A549 treated with ZK216348 at 1 μM for 4 hours (cell line): Measurements from ENCODE around the gene NETO2. TPM values are rescaled to one million over a fixed set of nuclear protein-coding genes. Genes with fewer than 3 reads are reported as not detected.

ENCODE experiments used
- total RNA-seq: library from RNA; stranded (reverse); fragments of 200-300 nt; extraction: Qiagen RNA extraction; gene quantifications from 5 replicates; pipeline ENCODE4 v1.2.3, GENCODE V29; 2022; ENCODE audit warnings: low read depth

Gene NETO2, protein sequence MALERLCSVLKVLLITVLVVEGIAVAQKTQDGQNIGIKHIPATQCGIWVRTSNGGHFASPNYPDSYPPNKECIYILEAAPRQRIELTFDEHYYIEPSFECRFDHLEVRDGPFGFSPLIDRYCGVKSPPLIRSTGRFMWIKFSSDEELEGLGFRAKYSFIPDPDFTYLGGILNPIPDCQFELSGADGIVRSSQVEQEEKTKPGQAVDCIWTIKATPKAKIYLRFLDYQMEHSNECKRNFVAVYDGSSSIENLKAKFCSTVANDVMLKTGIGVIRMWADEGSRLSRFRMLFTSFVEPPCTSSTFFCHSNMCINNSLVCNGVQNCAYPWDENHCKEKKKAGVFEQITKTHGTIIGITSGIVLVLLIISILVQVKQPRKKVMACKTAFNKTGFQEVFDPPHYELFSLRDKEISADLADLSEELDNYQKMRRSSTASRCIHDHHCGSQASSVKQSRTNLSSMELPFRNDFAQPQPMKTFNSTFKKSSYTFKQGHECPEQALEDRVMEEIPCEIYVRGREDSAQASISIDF
- 81.1 to 100 TPM (median 87.2 TPM) in 5 replicates for total RNA-seq

DNA sequence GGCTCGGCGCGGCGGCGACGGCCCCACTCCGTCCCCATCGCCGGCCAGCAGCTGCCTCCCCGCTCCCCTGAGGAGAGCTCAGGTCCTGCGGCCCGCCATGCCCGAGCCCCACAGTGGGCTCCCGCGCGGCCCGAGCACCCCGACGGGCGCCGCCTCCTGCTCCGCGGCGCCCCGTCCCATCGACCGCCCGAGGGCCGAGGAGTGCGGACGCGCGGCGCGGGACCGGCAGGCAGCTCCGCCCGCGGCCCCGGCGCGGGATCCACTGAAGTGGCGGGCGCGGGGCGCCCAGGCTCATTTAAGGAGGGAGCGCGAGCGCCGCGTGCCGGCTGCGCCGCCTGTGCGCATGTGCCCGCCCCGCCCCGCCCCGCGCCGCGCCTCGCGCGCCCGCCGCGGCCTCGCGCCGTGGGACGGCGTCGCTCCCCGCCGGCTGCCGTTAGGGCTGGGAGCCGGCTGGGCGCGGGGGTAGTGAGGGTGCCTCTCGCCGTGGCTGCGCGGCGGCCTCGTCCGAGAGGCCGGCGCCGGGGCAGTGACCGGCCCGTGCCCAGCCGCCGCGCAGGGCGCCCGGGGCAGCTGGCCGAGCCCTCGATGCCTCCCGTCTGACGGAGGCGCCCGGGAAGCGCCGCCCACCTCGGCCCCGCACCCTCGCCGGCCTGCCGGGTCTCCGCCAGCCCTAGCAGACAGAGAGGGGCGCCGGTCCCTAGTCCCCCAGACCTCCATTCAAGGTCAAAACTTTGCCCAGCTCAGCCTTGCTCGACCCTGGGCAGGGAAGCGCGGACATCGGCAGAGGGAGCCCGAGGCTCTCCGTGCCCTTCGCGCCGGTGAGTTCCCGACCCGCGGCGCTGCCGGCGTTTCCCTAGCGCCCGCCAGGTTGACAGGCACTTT lies at the start of gene NETO2:
Gene NETO2, minus strand, starts transcription at position 269 of the 882 bp plus-strand sequence. CDS start 333 bp downstream, outside the sequence.

Other genes starting within 250 kb of the NETO2 start
- 70.3 to 81.6 TPM (median 75.8 TPM) in 5 replicates for gene DNAJA2, start 170.3 kb downstream of the NETO2 start, total RNA-seq